ENCODE measurements around the gene OSBPL5. TPM values are rescaled to one million over a fixed set of nuclear protein-coding genes. Genes with fewer than 3 reads are reported as not detected.

The OSBPL5 gene
- total RNA-seq, 4 donors from 2014 or later = 9.2 to 18.5 (median 14.0) TPM

- intact Hi-C loops (cut with DNase I; ENCODE audit: low total_unique reads) (no loop called here), in situ Hi-C loops (cut with MboI; ENCODE audit: low sequenced_read_pairs in 4 of 4) (no loop called here)
- H3K9me3 ChIP-seq = no peaks in the 10 kb centered on the region
- ATAC-seq (no peak), DNase-seq (no peak)
- H3K27me3 ChIP-seq = no peaks in the 10 kb centered on the region
- no peaks in the 10 kb centered on the region for H3K4me1 ChIP-seq
- peaks cover 0 to 12% of the 10 kb centered on the region in 2 donors for H3K36me3 ChIP-seq
- no peak overlapping the region for H3K4me3 ChIP-seq
- TF ChIP-seq CTCF (IDR thresholded peaks at IDR 0.05 in 4 of 5, conservative IDR thresholded peaks at IDR 0.05 in 1 of 5) (no peak), POLR2A (IDR thresholded peaks at IDR 0.05) (no peak)
- H3K27ac ChIP-seq = no peak overlapping the region
Measured at GRCh38 chr11:3104961-3105790, 59.9 kb downstream of the OSBPL5 start.

GRCh38 chr11:3104051-3104714, 60.9 kb downstream of the OSBPL5 start:
- in situ Hi-C loops (cut with MboI; ENCODE audit: low sequenced_read_pairs in 4 of 4) (no loop called here), intact Hi-C loops (cut with DNase I; ENCODE audit: low total_unique reads) (no loop called here)
- DNase-seq (peak in 1 of 2 donors; percentile 8), ATAC-seq (no peak)
- Histone ChIP-seq H3K4me1 (no peaks in the 10 kb centered on the region), H3K4me3 (no peak overlapping the region), H3K27ac (no peak overlapping the region), H3K9me3 (no peaks in the 10 kb centered on the region), H3K36me3 (peaks cover 0 to 16% of the 10 kb centered on the region in 2 donors), H3K27me3 (no peaks in the 10 kb centered on the region)
- TF ChIP-seq CTCF (IDR thresholded peaks at IDR 0.05 in 4 of 5, conservative IDR thresholded peaks at IDR 0.05 in 1 of 5) = no peak
- TF ChIP-seq POLR2A (IDR thresholded peaks at IDR 0.05) = no peak

GRCh38 chr11:3103076-3103475, 62.0 kb downstream of the OSBPL5 start:
- Histone ChIP-seq H3K27me3 (no peaks in the 10 kb centered on the region), H3K4me3 (no peak overlapping the region), H3K9me3 (no peaks in the 10 kb centered on the region), H3K36me3 (peaks cover 0 to 16% of the 10 kb centered on the region in 2 donors), H3K27ac (no peak overlapping the region), H3K4me1 (no peaks in the 10 kb centered on the region)
- no peak for TF ChIP-seq POLR2A (IDR thresholded peaks at IDR 0.05)
- no peak for TF ChIP-seq CTCF (IDR thresholded peaks at IDR 0.05 in 4 of 5, conservative IDR thresholded peaks at IDR 0.05 in 1 of 5)
- intact Hi-C loops (cut with DNase I; ENCODE audit: low total_unique reads) = no loop called here
- DNase-seq = peak in 1 of 2 donors; percentile 10
- no peak for ATAC-seq
- in situ Hi-C loops (cut with MboI; ENCODE audit: low sequenced_read_pairs in 4 of 4) = no loop called here

- Histone ChIP-seq H3K4me3 (no peak overlapping the region), H3K4me1 (no peaks in the 10 kb centered on the region), H3K27ac (no peak overlapping the region), H3K27me3 (no peaks in the 10 kb centered on the region), H3K36me3 (peaks cover 0 to 16% of the 10 kb centered on the region in 2 donors), H3K9me3 (no peaks in the 10 kb centered on the region)
- DNase-seq (peak in 1 of 2 donors; percentile 7), ATAC-seq (no peak)
- no peak for TF ChIP-seq POLR2A (IDR thresholded peaks at IDR 0.05)
- TF ChIP-seq CTCF (IDR thresholded peaks at IDR 0.05 in 4 of 5, conservative IDR thresholded peaks at IDR 0.05 in 1 of 5) = no peak
- in situ Hi-C loops (cut with MboI; ENCODE audit: low sequenced_read_pairs in 4 of 4) (no loop called here), intact Hi-C loops (cut with DNase I; ENCODE audit: low total_unique reads) (no loop called here)
Measured at GRCh38 chr11:3102641-3102921, 62.5 kb downstream of the OSBPL5 start.

Measured in gastrocnemius medialis (tissue), 4 donors.